ENCODE data around the gene CAPG.

GRCh38 chr2:85394976-85395375 lies 15.2 kb downstream of the CAPG start:
- TF ChIP-seq CTCF (IDR thresholded peaks at IDR 0.05) (no peak), POLR2A (IDR thresholded peaks at IDR 0.05) (no peak)

All from right lobe of liver (tissue), 4 donors.